Measurements from ENCODE around the gene AGPAT4. TPM values are rescaled to one million over a fixed set of nuclear protein-coding genes. Genes with fewer than 3 reads are reported as not detected.
A peak's percentile ranks its signal among the peaks of the same experiment; 100 is the strongest.

Gene AGPAT4
- polyA plus RNA-seq, 1 donor (not counting 4 experiments of a cell fraction or from before 2014, with no cell fraction given): 8.4 TPM

- Histone ChIP-seq H3K9me3 (ENCODE audit: control insufficient read depth, low read depth, low read length) (no peaks in the 10 kb centered on the region), H3K4me1 (ENCODE audit: control insufficient read depth, extremely low read depth, insufficient read depth, low read length) (peaks cover 24% of the 10 kb centered on the region), H2AFZ (ENCODE audit: control insufficient read depth, low read length) (no peak overlapping the region), H4K20me1 (ENCODE audit: control insufficient read depth, extremely low read depth, insufficient read depth, low read length) (no peaks in the 10 kb centered on the region), H3K79me2 (ENCODE audit: control insufficient read depth, insufficient read depth, low read length) (no peaks in the 10 kb centered on the region), H3K27ac (ENCODE audit: control insufficient read depth, insufficient read depth, low read length) (no peak overlapping the region), H3K27me3 (ENCODE audit: control insufficient read depth, extremely low read depth, insufficient read depth, low read length) (no peaks in the 10 kb centered on the region), H3K4me2 (ENCODE audit: control insufficient read depth, extremely low read depth, insufficient read depth, low read depth, low read length) (peak overlapping the region; percentile 39), H3K36me3 (ENCODE audit: control insufficient read depth in 2 of 2, extremely low read depth in 1 of 2, insufficient read depth in 2 of 2, low read length in 2 of 2) (peaks cover 0 to 3% of the 10 kb centered on the region in 2 experiments), H3K9ac (ENCODE audit: control insufficient read depth, extremely low read depth, insufficient read depth, low read length) (no peak overlapping the region), H3K4me3 (ENCODE audit: control insufficient read depth in 2 of 3, extremely low read depth in 1 of 3, insufficient read depth in 2 of 3, low read depth in 1 of 3, low read length in 3 of 3) (no peak overlapping the region), H3K9me1 (ENCODE audit: control insufficient read depth, extremely low read depth, insufficient read depth, low read length) (no peaks in the 10 kb centered on the region)
- FAIRE-seq: peak; percentile 49
- no peak for DNase-seq (ENCODE audit: low read depth, low spot score)
- dilution Hi-C loops (cut with MboI; ENCODE audit: extremely low pct_ligation_motif_present, low sequenced_read_pairs): no loop called here
- TF ChIP-seq CTCF (optimal IDR thresholded peaks at IDR 0.05 in 1 of 3, IDR thresholded peaks at IDR 0.05 in 1 of 3, conservative IDR thresholded peaks at IDR 0.05 in 1 of 3; ENCODE audit: extremely low read depth in 1 of 3, insufficient read depth in 2 of 3, low read length in 3 of 3) (no peak), EZH2 (IDR thresholded peaks at IDR 0.05; ENCODE audit: low read length) (no peak)
Observed at GRCh38 chr6:161189891-161190290, 84.0 kb downstream of the AGPAT4 start.

DNA sequence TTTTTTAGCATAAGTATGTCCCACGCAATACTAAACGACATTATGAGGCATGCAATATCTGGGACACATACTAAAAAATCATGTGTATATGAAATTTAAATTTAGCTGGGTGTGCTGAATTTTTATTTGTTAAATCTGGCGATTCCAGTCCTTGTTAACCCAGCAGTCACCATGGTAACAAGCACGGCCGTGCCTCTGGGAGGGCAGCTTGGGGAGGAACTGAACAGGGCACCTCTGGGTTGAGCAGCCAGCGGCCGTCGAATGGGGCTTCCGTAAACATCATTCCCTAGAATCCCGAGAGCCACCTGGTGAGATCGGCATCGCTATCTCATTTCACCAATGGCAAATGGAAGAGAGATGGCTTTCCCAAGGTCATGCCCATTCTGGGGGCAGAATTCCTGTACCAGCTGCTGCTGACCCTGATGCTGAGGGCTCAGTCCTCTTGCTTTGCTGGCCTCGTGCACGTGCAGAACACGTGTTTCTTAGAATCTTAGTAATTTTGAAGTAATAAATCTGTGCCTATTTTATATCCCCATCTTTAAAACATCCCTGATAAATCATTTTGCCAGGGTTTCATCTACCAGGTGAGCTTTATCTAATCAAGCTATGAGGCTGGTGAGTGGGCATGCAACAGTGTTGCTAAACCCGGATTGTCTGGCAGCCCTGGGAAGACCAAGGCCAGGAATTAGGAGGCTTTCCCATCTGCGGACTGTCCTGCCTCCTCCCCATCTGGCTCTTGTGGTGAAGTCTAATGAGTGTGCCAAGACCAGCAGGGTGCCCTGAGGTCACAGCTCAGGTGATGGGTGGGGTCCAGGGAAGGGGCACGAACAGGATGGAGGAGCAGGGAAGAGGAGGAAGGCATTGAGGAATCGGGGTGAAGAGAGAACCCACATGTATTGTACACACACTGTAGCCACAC is 85.1 kb downstream of the AGPAT4 start:
- DNase-seq (ENCODE audit: low read depth, low spot score): no peak
- Histone ChIP-seq H3K27ac (ENCODE audit: control insufficient read depth, insufficient read depth, low read length) (no peak overlapping the region), H3K4me1 (ENCODE audit: control insufficient read depth, extremely low read depth, insufficient read depth, low read length) (peaks cover 24% of the 10 kb centered on the region), H3K27me3 (ENCODE audit: control insufficient read depth, extremely low read depth, insufficient read depth, low read length) (no peaks in the 10 kb centered on the region), H2AFZ (ENCODE audit: control insufficient read depth, low read length) (peak overlapping the region; percentile 69), H3K4me3 (ENCODE audit: control insufficient read depth in 2 of 3, extremely low read depth in 1 of 3, insufficient read depth in 2 of 3, low read depth in 1 of 3, low read length in 3 of 3) (no peak overlapping the region), H3K4me2 (ENCODE audit: control insufficient read depth, extremely low read depth, insufficient read depth, low read depth, low read length) (peak overlapping the region; percentile 39), H3K9ac (ENCODE audit: control insufficient read depth, extremely low read depth, insufficient read depth, low read length) (no peak overlapping the region), H4K20me1 (ENCODE audit: control insufficient read depth, extremely low read depth, insufficient read depth, low read length) (no peaks in the 10 kb centered on the region), H3K9me1 (ENCODE audit: control insufficient read depth, extremely low read depth, insufficient read depth, low read length) (no peaks in the 10 kb centered on the region), H3K36me3 (ENCODE audit: control insufficient read depth in 2 of 2, extremely low read depth in 1 of 2, insufficient read depth in 2 of 2, low read length in 2 of 2) (peaks cover 0 to 3% of the 10 kb centered on the region in 2 experiments), H3K79me2 (ENCODE audit: control insufficient read depth, insufficient read depth, low read length) (no peaks in the 10 kb centered on the region), H3K9me3 (ENCODE audit: control insufficient read depth, low read depth, low read length) (no peaks in the 10 kb centered on the region)
- dilution Hi-C loops (cut with MboI; ENCODE audit: extremely low pct_ligation_motif_present, low sequenced_read_pairs): no loop called here
- TF ChIP-seq CTCF (optimal IDR thresholded peaks at IDR 0.05 in 1 of 3, IDR thresholded peaks at IDR 0.05 in 1 of 3, conservative IDR thresholded peaks at IDR 0.05 in 1 of 3; ENCODE audit: extremely low read depth in 1 of 3, insufficient read depth in 2 of 3, low read length in 3 of 3): no peak
- no peak for TF ChIP-seq EZH2 (IDR thresholded peaks at IDR 0.05; ENCODE audit: low read length)
- peak; percentile 46 for FAIRE-seq
